GM19463 (cell line): Measurements from ENCODE around the gene FERMT1.
"Not testable (repeated sequence)": the region's sequence is repeated elsewhere in the genome, so short reads cannot be mapped to it uniquely, and the experiment has no call there.

Experiments used
- ATAC-seq: cut with Tn5 transposase; IDR thresholded peaks from one replicate; pipeline ENCODE4 v1.9.1; 2021; ENCODE audit warnings: mild to moderate bottlenecking, moderate library complexity; ENCODE audit not compliant: unreplicated experiment

FERMT1 gene

DNA sequence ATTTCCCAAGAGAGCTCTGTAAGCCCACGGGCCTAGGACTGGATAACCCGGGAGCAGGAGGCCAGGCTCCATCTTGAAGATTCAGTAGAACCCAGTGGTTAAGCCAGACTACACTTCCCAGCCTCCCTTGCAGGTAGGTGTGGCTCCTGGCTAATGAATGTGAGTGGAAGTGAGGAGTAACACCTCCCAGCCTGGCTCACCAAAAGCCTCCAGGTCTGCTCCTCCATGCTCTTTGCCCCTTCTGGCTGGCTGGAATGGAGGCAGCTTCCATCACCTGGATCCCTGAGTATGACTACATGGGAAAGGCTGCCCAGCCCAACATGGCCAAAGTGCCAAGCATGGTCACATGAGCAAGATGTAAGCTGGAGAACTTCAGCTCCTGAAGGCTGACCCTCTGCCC lies 78.7 kb downstream of the FERMT1 start:
- ATAC-seq = no peak

DNA sequence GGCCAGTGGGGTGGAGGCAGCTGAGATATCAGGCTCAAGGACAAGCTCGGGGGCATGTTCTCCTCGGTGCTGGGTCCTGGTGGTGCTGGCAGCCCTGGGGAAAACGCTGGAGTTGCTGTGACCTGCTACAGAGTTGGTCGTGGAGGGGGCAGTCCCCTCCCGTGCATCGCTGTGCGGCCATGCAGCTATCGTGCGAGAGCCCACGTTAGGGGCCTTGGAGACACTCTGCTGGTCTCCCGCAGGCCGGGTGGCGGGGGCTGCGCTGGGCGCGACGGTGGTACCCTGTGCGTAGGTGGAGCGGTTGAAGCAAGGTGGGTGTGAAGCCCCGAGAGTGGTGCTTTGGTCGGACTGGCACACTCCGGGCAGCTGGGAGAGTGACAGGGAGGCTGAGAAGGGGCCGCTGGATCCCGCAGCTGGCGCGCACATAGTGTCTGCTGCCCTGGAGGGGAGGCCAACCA lies 81.0 kb downstream of the FERMT1 start:
- no peak for ATAC-seq

DNA sequence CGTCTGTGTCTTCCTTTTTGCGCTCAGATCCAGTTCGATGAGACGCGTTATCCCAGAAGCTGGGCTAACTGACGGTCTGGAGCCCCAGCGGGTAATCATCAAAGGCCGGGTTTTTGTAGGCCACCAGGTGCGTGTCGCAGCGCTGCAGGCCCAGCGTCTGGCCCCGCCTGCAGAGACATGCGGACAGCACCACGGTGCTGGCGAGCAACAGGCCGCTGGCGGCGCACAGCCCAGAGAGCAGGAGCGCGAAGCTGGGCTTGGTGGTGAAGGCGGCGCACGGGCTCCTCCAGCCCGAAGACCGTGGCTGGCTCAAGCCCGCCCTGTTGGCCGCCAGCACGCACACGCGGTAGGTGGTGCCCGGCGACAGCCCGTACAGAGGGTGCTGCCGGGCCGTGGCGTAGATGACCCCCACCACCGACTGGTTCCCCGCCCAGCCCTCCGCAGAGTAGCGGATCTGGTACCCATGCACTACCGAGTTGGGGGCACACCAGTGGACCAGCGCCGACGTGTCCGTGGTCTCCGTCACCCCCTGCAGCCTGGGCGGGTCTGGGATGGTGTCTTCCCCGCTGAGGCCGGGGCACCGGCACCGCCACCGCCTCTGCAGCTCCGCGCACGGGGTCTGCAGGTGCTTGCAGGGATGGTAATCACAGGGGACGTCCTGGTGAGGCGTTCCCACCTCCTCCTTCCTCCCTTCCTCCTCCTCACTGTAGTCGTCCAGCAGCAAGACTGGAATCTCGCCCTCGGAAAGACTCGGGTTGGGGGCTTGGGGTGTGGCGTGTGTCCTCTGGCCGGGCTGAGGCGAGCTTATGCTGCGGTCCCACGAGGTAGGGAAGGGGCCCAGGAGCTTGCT lies 81.6 kb downstream of the FERMT1 start:
- no peak for ATAC-seq

DNA sequence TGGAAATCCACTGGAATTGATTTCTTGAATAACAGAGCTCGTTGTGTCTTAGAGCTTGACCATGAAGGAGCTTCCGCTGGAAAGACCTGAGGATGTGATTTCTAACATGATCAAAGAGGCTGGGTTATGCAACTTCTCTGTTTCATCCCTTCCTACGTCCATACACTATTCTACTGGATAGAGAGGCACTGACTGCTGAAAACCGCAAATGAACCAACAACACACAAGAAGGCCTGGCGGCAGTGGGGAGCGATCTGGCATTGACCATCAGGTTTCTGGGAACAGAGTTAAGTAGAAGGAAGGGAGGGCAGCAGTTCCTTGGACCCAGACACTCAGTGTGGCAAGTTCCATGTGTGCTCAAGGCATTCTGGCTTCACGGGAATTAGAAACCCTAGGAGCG lies 82.3 kb downstream of the FERMT1 start:
- no peak for ATAC-seq

DNA sequence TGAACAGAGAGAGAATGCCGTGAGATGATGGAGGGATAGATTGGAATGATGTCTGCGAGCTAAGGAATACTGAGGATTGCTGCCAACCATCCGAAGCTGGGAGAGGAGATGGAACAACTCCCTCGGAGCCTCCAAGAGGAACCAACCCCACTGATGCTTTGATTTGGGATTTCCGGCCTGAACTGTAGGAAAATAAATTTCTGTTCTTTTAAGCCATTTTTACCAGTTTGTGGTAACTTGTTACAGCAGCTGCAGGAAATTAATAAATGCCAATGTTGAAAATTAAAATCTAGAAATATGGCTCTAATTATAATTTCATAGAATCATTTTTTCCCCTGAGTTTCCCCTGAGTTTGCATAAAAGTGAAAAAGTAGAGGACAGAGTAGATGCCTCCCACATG lies 83.1 kb downstream of the FERMT1 start:
- no peak for ATAC-seq

DNA sequence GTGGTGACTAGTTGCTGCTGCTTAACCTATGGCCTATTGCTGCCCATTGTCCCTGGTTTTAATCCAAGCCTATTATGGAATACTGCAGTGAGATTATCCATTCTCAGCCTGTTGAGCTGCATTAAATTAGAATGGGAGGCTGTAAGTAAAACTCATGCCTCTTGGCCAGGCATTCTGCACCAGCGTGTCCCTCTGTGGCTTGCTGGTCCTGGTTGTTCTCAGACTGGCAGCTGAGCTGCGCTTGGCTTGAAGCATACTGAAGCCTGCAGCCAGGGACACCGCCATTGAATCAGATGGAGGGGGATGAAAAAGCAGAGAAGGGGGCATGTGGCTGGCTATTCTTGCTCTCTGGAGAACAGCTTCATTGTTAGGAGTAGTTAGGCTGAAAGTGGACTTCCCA lies 84.6 kb downstream of the FERMT1 start:
- no peak for ATAC-seq

DNA sequence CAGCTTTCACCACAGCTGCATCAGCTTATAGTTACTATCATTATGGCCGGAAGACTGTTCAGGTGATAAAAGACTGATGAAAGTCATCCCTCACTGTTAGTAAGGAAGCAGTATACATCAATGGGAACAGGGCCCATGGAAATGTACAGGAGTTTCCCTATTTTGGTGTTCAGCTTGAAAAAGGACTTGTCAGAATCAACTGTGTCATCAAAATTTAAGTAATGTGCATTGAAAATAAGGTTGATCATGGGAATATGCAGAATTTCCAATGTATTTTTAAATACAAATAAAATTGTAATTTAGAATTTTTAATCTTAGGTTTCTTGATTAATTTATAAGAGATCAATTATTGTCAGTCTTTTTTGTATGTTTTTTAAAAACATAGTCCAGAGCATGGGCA lies 85.7 kb downstream of the FERMT1 start:
- no peak for ATAC-seq

DNA sequence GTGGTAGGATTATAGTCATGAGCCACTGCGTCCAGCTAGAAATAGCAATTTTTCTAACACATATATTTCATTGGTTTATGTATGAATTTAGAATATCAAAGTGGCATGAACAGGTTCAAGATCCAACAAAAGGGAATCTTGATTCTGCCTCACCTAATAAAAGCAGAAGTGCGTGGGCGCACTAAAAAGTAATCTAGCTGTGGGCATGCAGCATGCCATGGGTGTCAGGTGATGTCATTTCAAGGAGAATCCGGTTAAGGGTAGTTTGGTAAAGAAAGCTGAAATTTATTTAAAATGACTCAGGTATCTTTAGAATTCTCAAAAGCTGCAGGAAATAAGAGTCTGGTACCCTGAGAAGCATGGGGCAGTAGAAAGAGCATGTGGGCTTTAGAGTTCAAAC lies 86.6 kb downstream of the FERMT1 start:
- ATAC-seq = no peak

DNA sequence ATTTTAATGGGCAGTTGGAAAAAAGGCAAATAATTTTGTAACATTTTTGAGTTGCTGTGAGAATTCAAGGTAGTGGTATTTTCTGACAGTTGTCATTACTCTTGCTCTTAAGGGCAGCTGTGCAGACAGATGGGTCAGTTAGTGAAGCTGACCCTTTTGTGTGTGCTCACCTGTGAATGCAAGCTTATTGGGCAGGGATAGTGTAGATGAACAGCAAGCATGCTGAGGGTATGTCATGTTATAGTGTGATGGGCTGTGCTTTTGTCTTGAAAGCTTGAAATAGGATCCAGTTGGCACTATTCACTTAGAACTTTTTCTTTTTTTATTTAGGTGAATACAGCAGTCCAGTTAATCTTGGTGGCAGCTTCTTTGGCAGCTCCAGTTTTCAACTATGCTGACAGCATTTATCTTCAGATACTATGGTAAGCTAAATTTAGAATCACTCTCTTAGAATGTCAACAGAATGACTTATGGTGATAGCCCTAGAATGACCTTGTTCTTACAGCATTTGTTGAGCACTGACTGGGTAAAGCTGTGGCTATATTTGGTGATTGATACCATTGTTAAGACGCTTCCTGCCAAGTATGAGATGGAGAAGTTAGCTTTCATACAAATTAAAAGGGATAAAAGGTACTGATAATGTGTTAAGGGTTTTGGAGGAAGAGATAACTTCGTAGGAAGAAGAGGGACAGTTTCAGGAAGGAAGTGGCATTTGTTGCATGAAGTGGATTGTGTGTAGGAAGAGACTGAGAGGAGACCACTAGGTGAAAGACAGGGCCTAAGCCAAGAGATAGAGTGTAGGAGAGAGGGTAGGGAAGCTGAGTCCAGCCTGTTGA lies 88.5 kb downstream of the FERMT1 start:
- no peak for ATAC-seq

DNA sequence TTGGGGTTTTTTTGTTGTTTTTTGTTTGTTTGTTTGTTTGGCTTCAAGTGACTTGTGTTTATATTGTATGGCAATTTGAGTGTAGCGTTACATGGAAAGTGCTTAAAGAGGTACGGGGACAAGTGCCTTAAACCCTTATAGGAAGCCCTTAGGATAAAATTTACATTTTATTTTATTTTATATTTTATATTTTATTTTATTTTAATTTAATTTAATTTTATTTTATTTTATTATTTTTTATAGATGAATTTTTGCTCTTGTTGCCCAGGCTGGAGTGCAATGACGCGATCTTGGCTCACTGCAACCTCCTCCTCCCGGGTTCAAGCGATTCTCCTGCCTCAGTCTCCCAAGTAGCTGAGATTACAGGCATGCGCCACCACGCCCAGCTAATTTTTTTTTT lies 89.9 kb downstream of the FERMT1 start:
- ATAC-seq = not testable (repeated sequence)

DNA sequence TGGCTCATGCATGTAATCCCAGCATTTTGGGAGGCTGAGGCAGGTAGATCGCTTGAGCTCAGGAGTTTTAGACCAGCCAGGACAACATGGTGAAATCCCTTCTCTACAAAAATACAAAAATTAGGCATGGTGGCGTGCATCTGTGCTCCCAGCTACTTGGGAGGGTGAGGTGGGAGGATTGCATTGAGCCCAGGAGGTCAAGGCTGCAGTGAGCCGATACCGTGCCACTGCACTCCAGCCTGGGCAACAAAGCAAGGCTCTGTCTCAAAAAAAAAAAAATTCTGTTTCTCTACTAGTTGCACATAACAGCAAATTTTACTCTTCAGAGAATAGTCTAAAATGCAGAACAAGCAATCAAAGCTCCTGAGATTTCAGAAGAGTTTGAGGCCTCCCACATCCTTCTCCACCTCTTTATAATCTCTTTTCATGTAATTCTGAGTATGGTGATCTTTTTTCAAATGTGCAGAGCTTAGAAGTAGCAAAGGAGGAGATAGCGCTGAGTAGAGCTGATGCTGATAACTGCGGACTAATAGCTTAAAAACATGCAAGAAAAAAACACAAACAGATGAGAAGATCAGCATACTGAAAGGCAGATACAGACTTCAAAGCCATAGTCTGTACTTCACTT lies 92.3 kb downstream of the FERMT1 start:
- ATAC-seq = no peak

DNA sequence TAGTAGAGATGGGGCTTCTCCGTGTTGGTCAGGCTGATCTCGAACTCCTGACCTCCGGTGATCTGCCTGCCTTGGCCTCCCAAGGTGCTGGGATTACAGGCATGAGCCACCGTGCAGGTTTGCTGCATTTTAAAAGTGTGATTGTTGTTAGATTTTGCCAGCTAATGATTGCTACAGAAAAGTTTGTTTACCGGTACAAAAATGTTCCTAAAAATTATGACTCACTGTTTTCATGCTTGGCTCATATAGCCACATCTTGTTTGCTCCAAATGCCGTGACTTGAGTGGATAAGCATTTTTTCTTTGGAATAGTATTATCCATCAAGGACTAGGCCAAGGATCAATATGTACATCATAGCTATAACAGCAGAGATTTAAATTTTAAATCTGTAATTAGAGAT lies 93.3 kb downstream of the FERMT1 start:
- no peak for ATAC-seq

DNA sequence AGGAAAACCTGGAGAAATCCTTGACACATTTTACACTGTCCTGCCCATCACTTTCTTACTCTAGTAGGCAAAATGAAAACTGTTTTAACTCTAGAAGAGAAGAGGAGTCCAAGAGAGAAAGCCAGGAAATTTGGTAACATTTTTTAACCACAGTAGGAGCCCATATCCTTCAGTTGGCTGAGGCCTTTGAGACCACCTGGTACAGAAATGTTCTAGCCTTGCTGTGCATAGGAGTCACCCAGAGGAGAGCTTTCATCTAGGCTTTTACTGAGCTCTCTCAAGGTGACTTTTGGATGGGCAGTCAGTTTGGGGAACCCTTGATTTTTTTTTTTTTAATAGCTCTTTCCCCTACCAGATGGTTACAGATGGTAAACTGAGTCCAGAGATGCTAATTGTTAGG lies 94.0 kb downstream of the FERMT1 start:
- ATAC-seq = no peak

DNA sequence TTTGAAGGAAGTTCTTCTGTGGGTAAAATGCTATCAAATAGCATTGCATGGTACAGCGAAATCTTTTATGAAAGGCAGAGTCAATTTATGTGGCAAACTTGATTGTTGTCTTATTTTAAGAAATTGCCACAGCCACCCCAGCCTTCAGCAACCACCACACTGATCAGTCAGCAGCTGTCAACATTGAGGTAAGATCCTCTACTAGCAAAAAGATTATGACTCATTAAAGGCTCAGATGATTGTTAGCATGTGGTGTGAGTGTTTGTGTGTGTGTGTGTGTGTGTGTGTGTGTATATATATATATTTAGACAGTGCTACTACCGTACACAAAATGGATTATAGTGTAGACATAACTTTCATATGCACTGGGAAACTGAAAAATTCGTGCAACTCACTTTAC lies 96.8 kb downstream of the FERMT1 start:
- ATAC-seq = no peak
